ENCODE measurements around the gene DDAH1. TPM values are rescaled to one million over a fixed set of nuclear protein-coding genes. Genes with fewer than 3 reads are reported as not detected.

Gene DDAH1
- total and polyA plus RNA-seq, 2 experiments from 2014 or later = 29.4 to 41.7 TPM

- H3K4me2 ChIP-seq = no peak overlapping the region
- H3K4me1 Mint-ChIP-seq = peaks cover 16% of the 10 kb centered on the region
These were observed 130.0 kb downstream of the DDAH1 start for GRCh38 chr1:85334962-85335361.

More at GRCh38 chr1:85334962-85335361, 130.0 kb downstream of the DDAH1 start:
- Mint-ChIP-seq H3K36me3 (ENCODE audit: low read depth) (peaks cover 5% of the 10 kb centered on the region; the same call in 2 of the 3 replicates), H3K27ac (no peak overlapping the region), H3K9me3 (no peaks in the 10 kb centered on the region; the same call in 2 of the 3 replicates), H3K27me3 (ENCODE audit: insufficient read depth, low read depth, poor library complexity) (no peaks in the 10 kb centered on the region), H3K4me3 (no peak overlapping the region)
- Histone ChIP-seq H3F3A (replicated peaks; ENCODE audit: low read depth) (no peaks in the 10 kb centered on the region), H2AFZ (no peak overlapping the region), H3K36me3 (ENCODE audit: insufficient read depth) (no peaks in the 10 kb centered on the region), H3K27ac (ENCODE audit: low read depth) (no peak overlapping the region), H3K79me2 (replicated peaks; ENCODE audit: insufficient read depth) (no peaks in the 10 kb centered on the region), H3K27me3 (ENCODE audit: insufficient read depth) (no peaks in the 10 kb centered on the region), H4K20me1 (replicated peaks; ENCODE audit: insufficient read depth) (no peaks in the 10 kb centered on the region), H3K9me2 (ENCODE audit: insufficient read depth) (no peaks in the 10 kb centered on the region), H3K4me1 (ENCODE audit: insufficient read depth) (peaks cover 12% of the 10 kb centered on the region), H3K4me3 (no peak overlapping the region)
- TF ChIP-seq STAT1 (IDR thresholded peaks at IDR 0.05; ENCODE audit: unreplicated experiment) (no peak), POLR2AphosphoS5 (IDR thresholded peaks at IDR 0.05; ENCODE audit: low read depth) (no peak), EZH2phosphoT487 (IDR thresholded peaks at IDR 0.05; ENCODE audit: unreplicated experiment) (no peak), EZH2 (IDR thresholded peaks at IDR 0.05; ENCODE audit: low read depth, unreplicated experiment) (no peak), NANOG (IDR thresholded peaks at IDR 0.05; ENCODE audit: borderline replicate concordance) (no peak), ZNF114 (CRISPR knock-in tag; IDR thresholded peaks at IDR 0.05) (no peak), CREB1 (CRISPR knock-in tag; IDR thresholded peaks at IDR 0.05; ENCODE audit: low read depth) (no peak), ZNF331 (CRISPR knock-in tag; IDR thresholded peaks at IDR 0.05; ENCODE audit: low read depth) (no peak), JUNB (IDR thresholded peaks at IDR 0.05; ENCODE audit: unreplicated experiment) (no peak)
- TF ChIP-seq, protein P1, sequence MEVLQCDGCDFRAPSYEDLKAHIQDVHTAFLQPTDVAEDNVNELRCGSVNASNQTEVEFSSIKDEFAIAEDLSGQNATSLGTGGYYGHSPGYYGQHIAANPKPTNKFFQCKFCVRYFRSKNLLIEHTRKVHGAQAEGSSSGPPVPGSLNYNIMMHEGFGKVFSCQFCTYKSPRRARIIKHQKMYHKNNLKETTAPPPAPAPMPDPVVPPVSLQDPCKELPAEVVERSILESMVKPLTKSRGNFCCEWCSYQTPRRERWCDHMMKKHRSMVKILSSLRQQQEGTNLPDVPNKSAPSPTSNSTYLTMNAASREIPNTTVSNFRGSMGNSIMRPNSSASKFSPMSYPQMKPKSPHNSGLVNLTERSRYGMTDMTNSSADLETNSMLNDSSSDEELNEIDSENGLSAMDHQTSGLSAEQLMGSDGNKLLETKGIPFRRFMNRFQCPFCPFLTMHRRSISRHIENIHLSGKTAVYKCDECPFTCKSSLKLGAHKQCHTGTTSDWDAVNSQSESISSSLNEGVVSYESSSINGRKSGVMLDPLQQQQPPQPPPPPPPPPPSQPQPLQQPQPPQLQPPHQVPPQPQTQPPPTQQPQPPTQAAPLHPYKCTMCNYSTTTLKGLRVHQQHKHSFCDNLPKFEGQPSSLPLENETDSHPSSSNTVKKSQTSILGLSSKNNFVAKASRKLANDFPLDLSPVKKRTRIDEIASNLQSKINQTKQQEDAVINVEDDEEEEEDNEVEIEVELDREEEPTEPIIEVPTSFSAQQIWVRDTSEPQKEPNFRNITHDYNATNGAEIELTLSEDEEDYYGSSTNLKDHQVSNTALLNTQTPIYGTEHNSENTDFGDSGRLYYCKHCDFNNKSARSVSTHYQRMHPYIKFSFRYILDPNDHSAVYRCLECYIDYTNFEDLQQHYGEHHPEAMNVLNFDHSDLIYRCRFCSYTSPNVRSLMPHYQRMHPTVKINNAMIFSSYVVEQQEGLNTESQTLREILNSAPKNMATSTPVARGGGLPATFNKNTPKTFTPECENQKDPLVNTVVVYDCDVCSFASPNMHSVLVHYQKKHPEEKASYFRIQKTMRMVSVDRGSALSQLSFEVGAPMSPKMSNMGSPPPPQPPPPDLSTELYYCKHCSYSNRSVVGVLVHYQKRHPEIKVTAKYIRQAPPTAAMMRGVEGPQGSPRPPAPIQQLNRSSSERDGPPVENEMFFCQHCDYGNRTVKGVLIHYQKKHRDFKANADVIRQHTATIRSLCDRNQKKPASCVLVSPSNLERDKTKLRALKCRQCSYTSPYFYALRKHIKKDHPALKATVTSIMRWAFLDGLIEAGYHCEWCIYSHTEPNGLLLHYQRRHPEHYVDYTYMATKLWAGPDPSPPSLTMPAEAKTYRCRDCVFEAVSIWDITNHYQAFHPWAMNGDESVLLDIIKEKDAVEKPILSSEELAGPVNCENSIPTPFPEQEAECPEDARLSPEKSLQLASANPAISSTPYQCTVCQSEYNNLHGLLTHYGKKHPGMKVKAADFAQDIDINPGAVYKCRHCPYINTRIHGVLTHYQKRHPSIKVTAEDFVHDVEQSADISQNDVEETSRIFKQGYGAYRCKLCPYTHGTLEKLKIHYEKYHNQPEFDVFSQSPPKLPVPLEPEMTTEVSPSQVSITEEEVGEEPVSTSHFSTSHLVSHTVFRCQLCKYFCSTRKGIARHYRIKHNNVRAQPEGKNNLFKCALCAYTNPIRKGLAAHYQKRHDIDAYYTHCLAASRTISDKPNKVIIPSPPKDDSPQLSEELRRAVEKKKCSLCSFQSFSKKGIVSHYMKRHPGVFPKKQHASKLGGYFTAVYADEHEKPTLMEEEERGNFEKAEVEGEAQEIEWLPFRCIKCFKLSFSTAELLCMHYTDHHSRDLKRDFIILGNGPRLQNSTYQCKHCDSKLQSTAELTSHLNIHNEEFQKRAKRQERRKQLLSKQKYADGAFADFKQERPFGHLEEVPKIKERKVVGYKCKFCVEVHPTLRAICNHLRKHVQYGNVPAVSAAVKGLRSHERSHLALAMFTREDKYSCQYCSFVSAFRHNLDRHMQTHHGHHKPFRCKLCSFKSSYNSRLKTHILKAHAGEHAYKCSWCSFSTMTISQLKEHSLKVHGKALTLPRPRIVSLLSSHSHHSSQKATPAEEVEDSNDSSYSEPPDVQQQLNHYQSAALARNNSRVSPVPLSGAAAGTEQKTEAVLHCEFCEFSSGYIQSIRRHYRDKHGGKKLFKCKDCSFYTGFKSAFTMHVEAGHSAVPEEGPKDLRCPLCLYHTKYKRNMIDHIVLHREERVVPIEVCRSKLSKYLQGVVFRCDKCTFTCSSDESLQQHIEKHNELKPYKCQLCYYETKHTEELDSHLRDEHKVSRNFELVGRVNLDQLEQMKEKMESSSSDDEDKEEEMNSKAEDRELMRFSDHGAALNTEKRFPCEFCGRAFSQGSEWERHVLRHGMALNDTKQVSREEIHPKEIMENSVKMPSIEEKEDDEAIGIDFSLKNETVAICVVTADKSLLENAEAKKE (CRISPR knock-in tag; IDR thresholded peaks at IDR 0.05) = no peak
- TF ChIP-seq, protein P2, sequence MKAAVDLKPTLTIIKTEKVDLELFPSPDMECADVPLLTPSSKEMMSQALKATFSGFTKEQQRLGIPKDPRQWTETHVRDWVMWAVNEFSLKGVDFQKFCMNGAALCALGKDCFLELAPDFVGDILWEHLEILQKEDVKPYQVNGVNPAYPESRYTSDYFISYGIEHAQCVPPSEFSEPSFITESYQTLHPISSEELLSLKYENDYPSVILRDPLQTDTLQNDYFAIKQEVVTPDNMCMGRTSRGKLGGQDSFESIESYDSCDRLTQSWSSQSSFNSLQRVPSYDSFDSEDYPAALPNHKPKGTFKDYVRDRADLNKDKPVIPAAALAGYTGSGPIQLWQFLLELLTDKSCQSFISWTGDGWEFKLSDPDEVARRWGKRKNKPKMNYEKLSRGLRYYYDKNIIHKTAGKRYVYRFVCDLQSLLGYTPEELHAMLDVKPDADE (IDR thresholded peaks at IDR 0.05) = no peak
- TF ChIP-seq, protein P3, sequence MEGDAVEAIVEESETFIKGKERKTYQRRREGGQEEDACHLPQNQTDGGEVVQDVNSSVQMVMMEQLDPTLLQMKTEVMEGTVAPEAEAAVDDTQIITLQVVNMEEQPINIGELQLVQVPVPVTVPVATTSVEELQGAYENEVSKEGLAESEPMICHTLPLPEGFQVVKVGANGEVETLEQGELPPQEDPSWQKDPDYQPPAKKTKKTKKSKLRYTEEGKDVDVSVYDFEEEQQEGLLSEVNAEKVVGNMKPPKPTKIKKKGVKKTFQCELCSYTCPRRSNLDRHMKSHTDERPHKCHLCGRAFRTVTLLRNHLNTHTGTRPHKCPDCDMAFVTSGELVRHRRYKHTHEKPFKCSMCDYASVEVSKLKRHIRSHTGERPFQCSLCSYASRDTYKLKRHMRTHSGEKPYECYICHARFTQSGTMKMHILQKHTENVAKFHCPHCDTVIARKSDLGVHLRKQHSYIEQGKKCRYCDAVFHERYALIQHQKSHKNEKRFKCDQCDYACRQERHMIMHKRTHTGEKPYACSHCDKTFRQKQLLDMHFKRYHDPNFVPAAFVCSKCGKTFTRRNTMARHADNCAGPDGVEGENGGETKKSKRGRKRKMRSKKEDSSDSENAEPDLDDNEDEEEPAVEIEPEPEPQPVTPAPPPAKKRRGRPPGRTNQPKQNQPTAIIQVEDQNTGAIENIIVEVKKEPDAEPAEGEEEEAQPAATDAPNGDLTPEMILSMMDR (conservative IDR thresholded peaks at IDR 0.05; ENCODE audit: low read depth in 2 of 2) = no peak
- TF ChIP-seq, protein P4, sequence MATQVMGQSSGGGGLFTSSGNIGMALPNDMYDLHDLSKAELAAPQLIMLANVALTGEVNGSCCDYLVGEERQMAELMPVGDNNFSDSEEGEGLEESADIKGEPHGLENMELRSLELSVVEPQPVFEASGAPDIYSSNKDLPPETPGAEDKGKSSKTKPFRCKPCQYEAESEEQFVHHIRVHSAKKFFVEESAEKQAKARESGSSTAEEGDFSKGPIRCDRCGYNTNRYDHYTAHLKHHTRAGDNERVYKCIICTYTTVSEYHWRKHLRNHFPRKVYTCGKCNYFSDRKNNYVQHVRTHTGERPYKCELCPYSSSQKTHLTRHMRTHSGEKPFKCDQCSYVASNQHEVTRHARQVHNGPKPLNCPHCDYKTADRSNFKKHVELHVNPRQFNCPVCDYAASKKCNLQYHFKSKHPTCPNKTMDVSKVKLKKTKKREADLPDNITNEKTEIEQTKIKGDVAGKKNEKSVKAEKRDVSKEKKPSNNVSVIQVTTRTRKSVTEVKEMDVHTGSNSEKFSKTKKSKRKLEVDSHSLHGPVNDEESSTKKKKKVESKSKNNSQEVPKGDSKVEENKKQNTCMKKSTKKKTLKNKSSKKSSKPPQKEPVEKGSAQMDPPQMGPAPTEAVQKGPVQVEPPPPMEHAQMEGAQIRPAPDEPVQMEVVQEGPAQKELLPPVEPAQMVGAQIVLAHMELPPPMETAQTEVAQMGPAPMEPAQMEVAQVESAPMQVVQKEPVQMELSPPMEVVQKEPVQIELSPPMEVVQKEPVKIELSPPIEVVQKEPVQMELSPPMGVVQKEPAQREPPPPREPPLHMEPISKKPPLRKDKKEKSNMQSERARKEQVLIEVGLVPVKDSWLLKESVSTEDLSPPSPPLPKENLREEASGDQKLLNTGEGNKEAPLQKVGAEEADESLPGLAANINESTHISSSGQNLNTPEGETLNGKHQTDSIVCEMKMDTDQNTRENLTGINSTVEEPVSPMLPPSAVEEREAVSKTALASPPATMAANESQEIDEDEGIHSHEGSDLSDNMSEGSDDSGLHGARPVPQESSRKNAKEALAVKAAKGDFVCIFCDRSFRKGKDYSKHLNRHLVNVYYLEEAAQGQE (IDR thresholded peaks at IDR 0.05; ENCODE audit: unreplicated experiment) = no peak
- no peak for DNase-seq (ENCODE audit: low spot score)
- ATAC-seq = no peak

Measured in GM23338 (cell line).